GM21619 (cell line): ENCODE data around the gene BDKRB2.

Source experiments
- ATAC-seq: cut with Tn5 transposase; IDR thresholded peaks from one replicate; pipeline ENCODE4 v1.9.1; 2021; ENCODE audit not compliant: unreplicated experiment

BDKRB2 gene

GRCh38 chr14:96204151-96205058 lies at the start of gene BDKRB2:
TSS of gene BDKRB2 (plus strand) at chr14:96204839. CDS start at chr14:96237108, 32,269 bp downstream.
- no peak for ATAC-seq

GRCh38 chr14:96154900-96155299 lies 49.7 kb upstream of the BDKRB2 start:
- no peak for ATAC-seq

DNA sequence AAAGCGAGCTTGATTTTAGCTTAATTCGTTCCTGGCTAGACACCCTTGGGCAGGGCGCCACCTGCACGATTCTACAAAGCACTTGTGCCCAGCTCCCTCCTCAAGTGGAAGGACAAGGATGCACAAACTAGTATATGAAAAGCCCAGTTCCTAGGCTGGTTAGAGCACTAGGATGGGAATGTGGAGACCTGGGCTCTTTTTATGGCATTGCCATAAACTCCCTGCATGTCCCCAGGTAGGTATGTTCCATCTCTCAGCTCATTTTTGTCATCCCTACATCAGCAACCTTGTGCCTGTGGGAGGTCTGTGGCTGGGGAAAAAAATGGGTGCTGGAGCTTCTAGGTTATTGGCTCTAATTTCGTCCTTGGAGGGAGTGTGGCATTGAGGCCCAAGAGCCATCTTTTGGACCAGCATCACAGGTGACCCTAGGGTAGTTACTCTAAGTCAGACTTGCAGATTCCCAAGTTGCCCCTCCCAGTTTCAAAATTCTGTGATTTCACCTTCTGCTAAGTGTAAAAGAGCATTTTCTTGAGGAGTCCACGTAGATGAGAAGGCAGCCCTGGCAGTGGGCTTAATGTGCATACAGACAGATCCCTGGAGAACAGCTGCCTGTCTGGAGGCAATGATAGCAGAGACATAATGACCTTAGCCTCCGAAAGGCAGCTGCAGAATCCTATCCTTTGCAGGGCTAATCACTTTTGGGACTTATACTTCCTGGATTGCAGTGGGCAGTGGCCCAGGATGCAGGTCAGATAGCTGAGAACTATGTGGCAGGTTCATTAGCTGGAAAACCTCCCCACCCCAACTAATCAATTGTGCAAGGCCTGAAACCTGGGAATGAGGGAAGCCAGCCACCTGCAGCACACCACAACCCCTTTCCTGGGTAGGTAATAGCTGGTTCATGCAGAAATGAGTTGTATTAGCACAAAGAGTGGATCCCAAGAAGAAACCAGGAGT lies 47.6 kb upstream of the BDKRB2 start:
- ATAC-seq = no peak

GRCh38 chr14:96158735-96159134 lies 45.9 kb upstream of the BDKRB2 start:
- ATAC-seq = no peak

- no peak for ATAC-seq
These were observed 44.3 kb upstream of the BDKRB2 start for GRCh38 chr14:96160076-96160912.

GRCh38 chr14:96160913-96161310 lies 43.7 kb upstream of the BDKRB2 start:
- ATAC-seq = no peak

DNA sequence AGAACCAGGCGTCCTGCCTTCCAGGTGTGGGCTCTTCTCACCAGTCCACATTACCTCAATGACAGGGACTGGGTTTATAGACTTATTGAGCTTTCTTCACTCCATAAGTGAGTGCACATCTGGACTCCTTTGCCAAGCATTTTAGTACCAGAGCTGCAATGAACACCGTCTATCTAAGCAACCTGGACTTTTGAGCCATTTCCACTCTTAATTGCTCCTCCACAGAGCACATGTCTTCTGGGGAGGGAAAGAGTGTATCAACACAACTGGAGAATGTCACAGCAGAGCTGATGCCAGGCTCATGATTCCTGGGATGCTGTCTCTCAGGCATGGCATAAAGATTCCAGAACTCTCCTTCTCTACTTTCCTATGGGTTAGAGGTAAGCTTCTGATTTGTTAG lies 43.0 kb upstream of the BDKRB2 start:
- ATAC-seq = no peak

DNA sequence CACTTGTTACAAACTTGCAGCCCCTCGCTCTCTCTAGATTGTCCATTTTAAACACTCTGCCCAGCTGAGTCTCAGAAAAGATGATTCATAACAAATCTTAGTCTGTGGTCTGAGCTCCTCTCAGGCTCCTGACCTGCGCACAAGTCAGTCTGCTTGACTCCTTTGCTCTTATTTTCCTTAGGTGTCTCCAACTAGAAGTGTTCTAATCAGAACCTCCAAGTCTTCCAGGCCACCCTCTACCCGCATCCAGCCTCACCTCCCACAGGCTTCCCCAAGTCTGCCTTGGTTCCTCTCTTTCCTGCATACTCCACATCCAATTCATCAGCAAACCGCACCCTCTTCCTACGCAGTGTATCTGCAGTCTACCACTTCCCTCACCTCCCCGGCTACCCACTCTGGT lies 42.4 kb upstream of the BDKRB2 start:
- no peak for ATAC-seq

GRCh38 chr14:96162741-96163140 lies 41.9 kb upstream of the BDKRB2 start:
- ATAC-seq = no peak

DNA sequence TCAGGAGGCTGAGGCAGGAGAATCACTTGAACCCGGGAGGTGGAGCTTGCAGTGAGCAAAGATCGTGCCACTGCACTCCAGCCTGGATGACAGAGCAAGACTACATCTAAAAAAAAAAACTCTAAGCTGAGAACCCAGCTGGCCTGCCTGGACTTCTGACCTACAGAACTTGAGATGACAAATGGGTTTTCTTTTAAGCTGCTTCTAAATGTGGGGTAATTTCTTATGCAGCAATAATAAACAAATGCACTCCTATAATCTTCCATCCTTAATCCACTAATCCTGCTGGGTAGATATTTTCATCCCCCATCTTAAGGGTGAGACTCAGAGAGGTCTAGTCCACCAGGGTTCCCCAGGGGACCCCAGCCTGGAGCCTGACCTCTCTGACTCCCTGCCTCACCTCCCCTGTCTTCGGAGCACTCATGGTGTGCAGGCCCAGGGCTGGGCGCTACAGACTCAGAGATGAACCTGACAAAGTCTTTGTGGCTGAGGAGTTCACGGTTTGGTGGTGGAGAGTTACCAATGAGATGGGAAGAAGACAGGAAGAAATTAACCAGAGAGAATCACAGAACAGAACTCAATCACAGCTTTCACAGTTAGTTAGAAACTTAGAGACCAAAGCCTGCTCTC lies 39.7 kb upstream of the BDKRB2 start:
- ATAC-seq = no peak

GRCh38 chr14:96165493-96166436 lies 38.9 kb upstream of the BDKRB2 start:
- ATAC-seq = no peak

DNA sequence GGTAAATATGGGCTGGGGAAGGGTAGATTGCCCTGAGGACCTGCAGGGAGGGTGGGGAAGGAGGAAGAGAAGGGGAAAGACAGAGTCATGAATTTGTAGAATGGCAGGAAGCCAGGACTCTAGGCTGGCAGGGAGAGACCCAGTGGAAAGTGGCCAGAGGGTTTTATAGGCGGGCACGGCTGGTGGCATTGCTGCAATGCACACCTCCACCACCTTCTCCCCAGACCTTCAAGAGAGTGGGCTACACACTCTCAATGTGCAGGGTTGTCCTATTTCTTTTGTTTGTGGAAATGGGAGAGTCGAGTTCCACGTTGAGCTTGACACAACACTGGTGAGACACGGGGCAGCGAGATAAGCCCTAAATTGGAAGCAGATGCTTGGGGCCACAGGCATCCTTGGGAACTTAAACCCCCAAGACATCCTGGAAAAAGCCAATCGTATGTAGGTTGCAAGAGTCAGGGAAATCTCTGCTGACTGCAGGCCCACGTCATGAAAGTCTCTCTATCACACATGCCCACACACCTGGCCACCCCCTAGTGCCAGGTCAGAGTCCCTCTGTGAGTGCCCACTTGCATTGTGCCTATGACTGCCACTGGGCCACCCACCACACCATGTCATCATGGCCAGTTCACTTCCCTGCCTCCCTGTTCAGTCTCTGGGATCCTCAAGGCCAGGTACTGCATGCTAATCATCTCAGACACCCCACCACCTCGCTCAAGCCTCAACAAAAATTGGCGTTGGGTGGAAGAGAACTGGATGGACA lies 38.0 kb upstream of the BDKRB2 start:
- no peak for ATAC-seq

DNA sequence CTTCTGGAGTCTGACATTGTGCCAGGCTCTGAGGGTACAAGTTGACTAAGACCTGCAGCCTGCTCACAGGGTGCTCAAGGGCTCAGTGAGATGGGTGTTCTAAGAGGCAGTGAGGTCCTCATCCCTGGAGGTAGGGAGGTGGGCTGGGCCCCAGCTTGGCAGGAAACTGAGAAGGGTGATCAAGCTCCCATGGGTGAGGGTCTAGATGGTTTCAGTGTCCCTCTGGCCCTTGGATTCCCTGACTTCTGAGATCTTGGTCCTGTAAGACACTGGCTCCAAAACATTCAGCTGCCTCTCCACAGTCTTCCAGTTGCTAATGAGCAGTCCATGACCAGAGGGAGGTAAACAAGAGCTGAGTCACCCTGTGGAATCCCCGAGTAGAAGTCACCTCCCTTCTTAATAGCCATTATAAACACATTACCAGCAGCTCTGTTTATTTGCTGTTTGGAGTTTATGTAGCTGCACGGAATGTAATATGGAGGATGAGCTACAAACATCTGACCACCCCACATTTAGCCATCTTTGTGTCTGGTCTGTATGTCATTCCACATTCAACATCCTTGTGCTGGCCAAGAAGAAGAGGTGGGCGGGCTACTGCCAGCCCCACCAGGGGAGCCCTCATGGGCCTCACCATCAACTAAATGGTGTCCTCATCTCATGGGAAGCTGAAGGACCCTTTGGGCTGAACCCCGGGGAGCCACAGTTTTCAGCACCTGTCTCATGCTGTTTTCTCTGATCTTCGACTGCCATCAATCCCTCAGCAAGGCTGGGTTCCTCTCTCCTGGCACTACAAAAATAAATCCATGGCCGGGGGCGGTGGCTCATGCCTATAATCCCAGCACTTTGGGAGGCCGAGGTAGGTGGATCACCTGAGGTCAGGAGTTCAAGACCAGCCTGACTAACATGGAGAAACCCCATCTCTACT lies 37.2 kb upstream of the BDKRB2 start:
- ATAC-seq = no peak

- ATAC-seq = no peak
These were observed 36.1 kb upstream of the BDKRB2 start for GRCh38 chr14:96168581-96168980.

- no peak for ATAC-seq
These were observed 33.6 kb upstream of the BDKRB2 start for GRCh38 chr14:96170961-96171592.

GRCh38 chr14:96173636-96174475 lies 30.8 kb upstream of the BDKRB2 start:
- ATAC-seq = no peak
